HepG2 (cell line): Measurements from ENCODE around the gene BMP6. TPM values are rescaled to one million over a fixed set of nuclear protein-coding genes. Genes with fewer than 3 reads are reported as not detected.
A peak's percentile ranks its signal among the peaks of the same experiment; 100 is the strongest.

ENCODE experiments used
- AKAP8 ChIP-seq: sonication (generic); formaldehyde crosslinking; IDR thresholded peaks from 2 replicates; pipeline ENCODE4 v1.5.1; 2020; ENCODE audit warnings: mild to moderate bottlenecking, missing genetic modification reagents
- FOXA1 ChIP-seq, 2 experiments: fragments of 450-650 bp in 1 of 2; sonication (generic) in 1 of 2; formaldehyde crosslinking in 1 of 2; IDR thresholded peaks; 2 replicates each; pipeline versions ENCODE4 v1.4.0 to v1.6.1; 2016 to 2020; ENCODE audit warnings: missing genetic modification reagents in 1 of 2
- FOXA3 ChIP-seq: IDR thresholded peaks from 2 replicates; pipeline ENCODE4 v1.6.1; 2016; ENCODE audit warnings: missing genetic modification reagents, missing compliant biosample characterization
- HCFC1 ChIP-seq: fragments of 150-350 bp; IDR thresholded peaks from 2 replicates; pipeline ENCODE4 v1.6.1; 2014; ENCODE audit warnings: low read depth, low read length
- MAFF ChIP-seq: IDR thresholded peaks from 2 replicates; pipeline ENCODE4 v1.6.1; 2011; ENCODE audit warnings: low read depth, low read length, improper control_type of control experiment
- PATZ1 ChIP-seq: sonication (generic); formaldehyde crosslinking; IDR thresholded peaks from 2 replicates; pipeline ENCODE4 v1.4.0; 2020; ENCODE audit warnings: missing genetic modification reagents
- PHF5A ChIP-seq: IDR thresholded peaks from one replicate; pipeline ENCODE4 v1.6.1; 2018; ENCODE audit warnings: low read depth, missing genetic modification reagents; ENCODE audit not compliant: unreplicated experiment
- SPEN ChIP-seq: sonication (generic); formaldehyde crosslinking; IDR thresholded peaks from 2 replicates; pipeline ENCODE4 v1.5.1; 2020; ENCODE audit warnings: low read depth, mild to moderate bottlenecking, missing genetic modification reagents
- SRF ChIP-seq: IDR thresholded peaks from 2 replicates; pipeline ENCODE4 v1.6.1; 2011; ENCODE audit warnings: mild to moderate bottlenecking, low read depth, low read length, moderate library complexity
- TEAD3 ChIP-seq: optimal IDR thresholded peaks from 2 replicates; pipeline ENCODE3; 2016; ENCODE audit warnings: borderline replicate concordance
- UBTF ChIP-seq: sonication (generic); formaldehyde crosslinking; IDR thresholded peaks from 2 replicates; pipeline ENCODE4 v1.4.0; 2020; ENCODE audit warnings: mild to moderate bottlenecking, missing genetic modification reagents
- XRCC5 ChIP-seq: fragments of 200-400 bp; formaldehyde crosslinking; optimal IDR thresholded peaks from 2 replicates; pipeline ENCODE3; 2017; ENCODE audit warnings: mild to moderate bottlenecking, low read length
- ZBTB7A ChIP-seq: sonication (generic); formaldehyde crosslinking; IDR thresholded peaks from 2 replicates; pipeline ENCODE4 v1.8.0; 2022; ENCODE audit warnings: mild to moderate bottlenecking, missing genetic modification reagents
- ZNF12 ChIP-seq: sonication (generic); formaldehyde crosslinking; IDR thresholded peaks from 2 replicates; pipeline ENCODE4 v1.5.0; 2020; ENCODE audit warnings: missing genetic modification reagents
- ZNF136 ChIP-seq: sonication (generic); formaldehyde crosslinking; IDR thresholded peaks from 2 replicates; pipeline ENCODE4 v1.8.1; 2022; ENCODE audit warnings: low read depth, mild to moderate bottlenecking, moderate library complexity, missing genetic modification reagents
- ZNF18 ChIP-seq: sonication (generic); formaldehyde crosslinking; IDR thresholded peaks from 2 replicates; pipeline ENCODE4 v1.8.0; 2022; ENCODE audit warnings: mild to moderate bottlenecking, missing genetic modification reagents; ENCODE audit not compliant: insufficient replicate concordance
- ZNF3 ChIP-seq: IDR thresholded peaks from 2 replicates; pipeline ENCODE4 v1.7.0; 2017; ENCODE audit warnings: inconsistent platforms
- ZNF687 ChIP-seq: sonication (generic); formaldehyde crosslinking; IDR thresholded peaks from 2 replicates; pipeline ENCODE4 v1.5.1; 2020; ENCODE audit warnings: mild to moderate bottlenecking, missing genetic modification reagents, moderate library complexity
- ZNF891 ChIP-seq: sonication (generic); formaldehyde crosslinking; IDR thresholded peaks from 2 replicates; pipeline ENCODE4 v1.5.0; 2020; ENCODE audit warnings: mild to moderate bottlenecking, missing genetic modification reagents
- polyA plus RNA-seq, 8 experiments: library from polyadenylated mRNA; depleted of rRNA in 3 of 8; stranded (reverse) in 7 of 8; unstranded in 1 of 8; fragments of >200 nt; fragmentation: Illumina TruSeq in 4 of 8; extraction: Trizol in 4 of 8; gene quantifications; 2 replicates each; pipeline versions ENCODE4 v1.2.1 to v1.2.3, GENCODE V29; 2011 to 2016; ENCODE audit warnings: low read depth in 4 of 8, missing spikeins in 1 of 8, mixed read lengths in 1 of 8; ENCODE audit not compliant: insufficient read depth in 1 of 8
- total RNA-seq, 5 experiments: library from RNA; depleted of rRNA; stranded (reverse); fragments of >200 nt; fragmentation: Illumina TruSeq; extraction: Trizol; gene quantifications; 2 replicates each; pipeline ENCODE4 v1.2.3, GENCODE V29; 2016; ENCODE audit warnings: low read depth in 1 of 5

Gene BMP6
- total and polyA plus RNA-seq, 2 of the 13 experiments (the other 11 are each of a cell fraction or from before 2014, with no cell fraction given): 0.09 to 0.18 TPM

GRCh38 chr6:7691675-7692452, 34.0 kb upstream of the BMP6 start (continued):
- TF ChIP-seq ZNF18 (CRISPR knock-in tag) (no peak), HCFC1 (no peak), AKAP8 (CRISPR knock-in tag) (no peak), XRCC5 (peak; percentile 66), FOXA3 (CRISPR knock-in tag) (peak; percentile 53), FOXA1 (IDR thresholded peaks at IDR 0.05) (no peak), FOXA1 (CRISPR knock-in tag; IDR thresholded peaks at IDR 0.05) (peak; percentile 68), ZNF687 (CRISPR knock-in tag) (peak; percentile 52), TEAD3 (CRISPR knock-in tag) (peak; percentile 28), PATZ1 (peak; percentile 61), ZNF891 (CRISPR knock-in tag) (0 out of 2 replicates have a peak, but pooled peaks have one; percentile 19), MAFF (no peak), SRF (no peak), ZNF136 (CRISPR knock-in tag) (no peak), ZNF12 (0 out of 2 replicates have a peak, but pooled peaks have one; percentile 27), ZBTB7A (CRISPR knock-in tag) (no peak), PHF5A (CRISPR knock-in tag) (no peak), UBTF (CRISPR knock-in tag) (peak; percentile 18; the same call in 1 of the 2 replicates), ZNF3 (CRISPR knock-in tag) (no peak), SPEN (CRISPR knock-in tag) (no peak)
